ENCODE data around the gene PTPRT.

DNA sequence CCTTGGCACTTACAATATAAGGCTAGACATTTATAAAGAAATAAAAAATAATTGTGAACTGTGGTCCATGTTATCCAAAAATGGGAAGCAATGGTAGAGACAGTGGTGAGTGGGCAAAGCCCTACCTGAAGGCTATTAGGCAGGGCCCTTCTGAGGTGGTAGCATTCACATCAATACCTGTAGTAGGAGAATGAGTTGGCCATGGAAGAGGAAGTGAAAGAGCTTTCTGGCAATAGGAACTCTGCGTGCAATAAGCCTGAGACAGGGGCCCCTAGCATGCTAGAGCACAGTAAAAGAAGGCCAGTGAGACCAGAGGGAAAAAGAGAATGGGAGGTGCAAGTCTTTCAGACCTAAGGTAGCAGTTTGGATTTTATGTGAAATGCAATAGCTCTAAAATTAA lies 754.5 kb downstream of the PTPRT start:
- TF ChIP-seq, protein P1, sequence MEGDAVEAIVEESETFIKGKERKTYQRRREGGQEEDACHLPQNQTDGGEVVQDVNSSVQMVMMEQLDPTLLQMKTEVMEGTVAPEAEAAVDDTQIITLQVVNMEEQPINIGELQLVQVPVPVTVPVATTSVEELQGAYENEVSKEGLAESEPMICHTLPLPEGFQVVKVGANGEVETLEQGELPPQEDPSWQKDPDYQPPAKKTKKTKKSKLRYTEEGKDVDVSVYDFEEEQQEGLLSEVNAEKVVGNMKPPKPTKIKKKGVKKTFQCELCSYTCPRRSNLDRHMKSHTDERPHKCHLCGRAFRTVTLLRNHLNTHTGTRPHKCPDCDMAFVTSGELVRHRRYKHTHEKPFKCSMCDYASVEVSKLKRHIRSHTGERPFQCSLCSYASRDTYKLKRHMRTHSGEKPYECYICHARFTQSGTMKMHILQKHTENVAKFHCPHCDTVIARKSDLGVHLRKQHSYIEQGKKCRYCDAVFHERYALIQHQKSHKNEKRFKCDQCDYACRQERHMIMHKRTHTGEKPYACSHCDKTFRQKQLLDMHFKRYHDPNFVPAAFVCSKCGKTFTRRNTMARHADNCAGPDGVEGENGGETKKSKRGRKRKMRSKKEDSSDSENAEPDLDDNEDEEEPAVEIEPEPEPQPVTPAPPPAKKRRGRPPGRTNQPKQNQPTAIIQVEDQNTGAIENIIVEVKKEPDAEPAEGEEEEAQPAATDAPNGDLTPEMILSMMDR (IDR thresholded peaks at IDR 0.05), result no peak
- TF ChIP-seq POLR2AphosphoS5 (IDR thresholded peaks at IDR 0.05; ENCODE audit: low read depth, low read length) (no peak), TCF7L2 (IDR thresholded peaks at IDR 0.05; ENCODE audit: low read depth, low read length) (no peak), SIN3A (IDR thresholded peaks at IDR 0.05; ENCODE audit: borderline replicate concordance, insufficient read depth, low read depth, low read length) (no peak)
- TF ChIP-seq, protein P2, sequence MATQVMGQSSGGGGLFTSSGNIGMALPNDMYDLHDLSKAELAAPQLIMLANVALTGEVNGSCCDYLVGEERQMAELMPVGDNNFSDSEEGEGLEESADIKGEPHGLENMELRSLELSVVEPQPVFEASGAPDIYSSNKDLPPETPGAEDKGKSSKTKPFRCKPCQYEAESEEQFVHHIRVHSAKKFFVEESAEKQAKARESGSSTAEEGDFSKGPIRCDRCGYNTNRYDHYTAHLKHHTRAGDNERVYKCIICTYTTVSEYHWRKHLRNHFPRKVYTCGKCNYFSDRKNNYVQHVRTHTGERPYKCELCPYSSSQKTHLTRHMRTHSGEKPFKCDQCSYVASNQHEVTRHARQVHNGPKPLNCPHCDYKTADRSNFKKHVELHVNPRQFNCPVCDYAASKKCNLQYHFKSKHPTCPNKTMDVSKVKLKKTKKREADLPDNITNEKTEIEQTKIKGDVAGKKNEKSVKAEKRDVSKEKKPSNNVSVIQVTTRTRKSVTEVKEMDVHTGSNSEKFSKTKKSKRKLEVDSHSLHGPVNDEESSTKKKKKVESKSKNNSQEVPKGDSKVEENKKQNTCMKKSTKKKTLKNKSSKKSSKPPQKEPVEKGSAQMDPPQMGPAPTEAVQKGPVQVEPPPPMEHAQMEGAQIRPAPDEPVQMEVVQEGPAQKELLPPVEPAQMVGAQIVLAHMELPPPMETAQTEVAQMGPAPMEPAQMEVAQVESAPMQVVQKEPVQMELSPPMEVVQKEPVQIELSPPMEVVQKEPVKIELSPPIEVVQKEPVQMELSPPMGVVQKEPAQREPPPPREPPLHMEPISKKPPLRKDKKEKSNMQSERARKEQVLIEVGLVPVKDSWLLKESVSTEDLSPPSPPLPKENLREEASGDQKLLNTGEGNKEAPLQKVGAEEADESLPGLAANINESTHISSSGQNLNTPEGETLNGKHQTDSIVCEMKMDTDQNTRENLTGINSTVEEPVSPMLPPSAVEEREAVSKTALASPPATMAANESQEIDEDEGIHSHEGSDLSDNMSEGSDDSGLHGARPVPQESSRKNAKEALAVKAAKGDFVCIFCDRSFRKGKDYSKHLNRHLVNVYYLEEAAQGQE (IDR thresholded peaks at IDR 0.05; ENCODE audit: insufficient read depth in 1 of 2, low read depth in 2 of 2, low read length in 1 of 2), result no peak

All from Panc1 (cell line).